Activated CD8-positive, alpha-beta memory T cell treated with anti-CD3 and anti-CD28 coated beads, Interleukin-2, amount 50 U/mL, for 1 hour (primary cell): ENCODE results near the gene CDH5.

Experiments used
- DNase-seq: peaks from one replicate; pipeline ENCODE4 v3.0.0-alpha.2; 2020; ENCODE audit errors: extremely low read depth

Gene CDH5

DNA sequence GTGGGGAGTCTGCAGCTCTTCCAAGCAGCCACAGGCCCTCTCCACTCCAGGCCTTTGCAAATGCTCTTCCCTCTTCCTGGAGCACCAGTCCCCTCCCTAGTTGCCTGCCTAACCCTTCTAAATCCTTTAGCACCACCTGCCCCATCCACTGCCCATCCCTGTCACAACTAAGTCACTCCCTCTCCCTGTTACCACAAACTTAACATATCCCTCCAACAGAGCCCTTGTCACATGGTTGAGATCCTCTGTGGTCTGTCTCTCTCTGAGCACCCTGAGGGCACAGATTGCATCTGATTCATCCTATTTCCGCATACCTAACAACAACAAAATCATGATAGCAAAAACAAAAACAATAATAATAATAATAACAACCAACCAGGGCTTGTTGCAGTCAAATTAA is 49.6 kb downstream of the CDH5 start:
- no peak for DNase-seq

DNA sequence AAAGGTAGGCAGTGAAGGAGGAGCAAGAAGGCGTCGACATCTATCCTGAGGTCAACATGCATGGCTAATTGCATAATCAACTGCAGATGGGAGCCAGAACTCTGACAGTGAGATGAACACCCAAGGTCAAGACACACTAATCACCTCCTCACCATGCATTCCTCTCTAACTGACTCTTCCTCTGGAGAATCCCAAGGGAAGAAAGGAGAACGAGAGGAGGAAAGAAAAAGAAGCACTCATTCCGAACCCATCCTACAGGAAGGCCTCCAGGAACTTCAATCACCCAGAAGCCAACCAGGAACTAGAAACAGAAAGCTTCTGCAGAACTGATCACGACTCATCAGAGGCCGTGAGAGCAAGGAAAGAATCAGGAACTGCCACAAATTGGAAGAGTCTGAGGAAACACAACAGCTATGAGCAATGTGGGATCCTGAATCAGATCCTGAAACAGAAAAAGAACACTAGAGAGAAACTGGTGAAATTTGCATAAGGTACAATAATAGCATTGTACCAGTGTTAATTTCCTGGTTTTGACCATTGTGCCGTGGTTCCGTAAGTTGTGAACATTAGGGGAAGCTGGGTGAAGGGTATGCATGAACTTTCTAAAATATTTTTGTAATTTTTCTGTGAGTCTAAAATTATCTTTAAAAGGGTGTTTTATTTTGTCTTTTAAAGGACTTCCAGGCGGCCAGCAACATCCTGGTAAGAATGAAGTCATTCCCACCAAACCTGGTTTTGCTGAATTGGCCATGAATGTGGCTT is 50.6 kb downstream of the CDH5 start:
- DNase-seq: no peak

DNA sequence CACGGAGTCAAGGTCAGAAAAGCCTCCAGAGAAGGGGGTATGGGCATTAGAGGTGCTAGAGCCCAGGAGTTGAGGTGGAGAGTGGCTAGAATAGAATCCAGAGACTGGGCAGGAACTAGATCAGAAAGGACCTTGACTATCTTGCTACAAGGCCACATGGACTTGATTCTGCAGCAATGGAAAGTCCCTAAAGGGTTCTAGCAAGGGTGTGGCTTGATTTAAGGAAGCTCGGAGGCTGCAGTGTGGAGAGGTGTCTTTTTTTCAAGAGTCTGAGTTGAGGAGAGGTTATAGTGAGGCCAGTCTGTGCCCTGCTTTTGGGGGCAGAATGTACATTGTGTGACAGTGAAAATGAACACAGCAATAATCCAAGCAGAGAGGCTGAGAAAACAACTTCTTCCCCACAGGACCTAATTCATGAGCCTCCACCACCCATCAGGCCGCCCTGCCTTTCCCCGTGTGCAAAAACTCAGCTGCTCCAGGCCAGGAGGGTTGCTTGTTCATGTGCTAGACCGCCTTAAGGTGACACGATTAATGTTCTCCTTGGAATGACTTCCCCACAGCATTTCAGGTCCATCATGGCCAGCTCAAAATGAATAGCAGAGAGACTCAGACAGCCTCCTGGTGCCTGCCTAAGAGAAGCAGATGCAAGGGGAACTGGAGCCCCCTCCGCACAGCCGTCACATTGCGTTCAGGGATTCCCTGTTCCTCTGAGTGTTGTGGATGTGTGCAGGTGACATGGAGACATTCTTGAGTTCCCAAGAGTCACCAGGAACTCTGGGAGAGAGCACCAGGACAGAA is 51.9 kb downstream of the CDH5 start:
- DNase-seq: no peak

DNA sequence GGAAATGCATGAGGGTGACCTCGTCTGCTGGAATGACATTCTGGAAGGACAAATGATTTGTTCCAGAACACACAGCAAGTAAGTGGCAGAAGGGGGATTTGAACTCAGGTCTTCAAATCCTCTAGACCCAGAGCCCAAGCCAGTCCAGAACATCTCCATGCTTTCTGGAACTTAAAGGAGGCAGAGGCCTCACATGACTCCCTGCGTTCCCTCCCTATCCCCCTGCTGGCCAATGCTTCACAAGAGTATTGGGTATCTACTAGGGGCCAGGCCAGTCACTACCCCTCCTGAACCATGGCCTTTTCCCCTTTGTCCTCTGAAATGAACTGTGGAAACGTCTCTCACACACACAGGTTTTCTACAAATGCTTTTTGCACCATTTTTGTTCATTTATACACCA is 53.0 kb downstream of the CDH5 start:
- no peak for DNase-seq

DNA sequence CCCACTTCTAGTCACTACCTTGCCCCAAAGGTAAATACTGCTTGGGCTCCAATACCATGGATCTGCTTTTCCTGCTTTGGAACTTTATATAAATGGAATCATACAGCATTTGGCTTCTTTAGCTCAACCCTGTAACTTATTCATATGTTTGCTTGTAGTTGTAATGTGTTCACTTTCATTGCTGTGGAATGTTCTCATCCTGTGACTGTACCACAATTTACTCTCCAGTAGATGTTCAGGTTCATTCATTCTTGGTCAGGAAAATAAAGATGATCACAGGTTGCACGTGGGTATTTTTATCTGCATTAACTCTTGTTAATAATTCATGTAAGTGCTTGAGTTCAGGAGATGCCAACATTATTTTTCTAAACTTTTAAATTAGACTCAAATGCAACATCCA is 53.9 kb downstream of the CDH5 start:
- DNase-seq: no peak

DNA sequence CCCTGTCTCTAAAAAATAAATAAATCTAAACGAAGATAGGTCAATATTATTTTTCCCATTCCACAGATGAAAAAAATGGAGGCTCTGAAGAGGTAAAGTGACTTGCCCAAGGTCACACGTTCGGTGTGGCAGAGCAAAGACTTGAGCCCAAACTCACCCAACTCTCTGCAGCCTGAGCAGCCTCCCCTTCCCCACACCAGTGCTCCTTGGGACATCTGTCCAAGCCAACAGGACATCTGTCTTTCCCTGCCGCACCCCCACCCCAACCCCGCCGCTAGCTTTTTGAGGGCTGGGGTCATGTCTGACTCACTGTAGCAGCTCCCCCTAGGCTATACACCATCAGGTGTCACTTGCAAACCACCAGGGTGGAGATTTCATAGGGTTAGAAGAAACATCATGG is 55.4 kb downstream of the CDH5 start:
- no peak for DNase-seq

DNA sequence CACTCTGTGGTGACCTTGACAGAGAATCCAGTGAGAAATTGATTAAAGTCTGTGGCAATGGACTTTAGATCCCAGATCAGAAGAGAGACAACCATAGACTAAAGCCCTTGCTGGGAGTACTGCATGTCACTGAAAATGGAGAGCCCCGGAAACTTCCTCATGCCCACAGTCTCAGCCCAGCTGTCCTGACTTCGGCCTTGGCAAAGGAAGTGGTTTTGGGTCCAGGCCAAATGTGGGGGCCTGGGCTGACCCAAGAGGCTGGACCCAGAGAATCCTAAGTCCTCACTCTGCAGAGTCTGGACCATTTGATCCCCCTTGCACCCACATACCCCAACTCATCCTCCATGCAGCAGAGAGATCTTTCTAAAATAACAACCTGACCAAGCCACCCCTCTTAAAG is 55.9 kb downstream of the CDH5 start:
- DNase-seq: no peak

DNA sequence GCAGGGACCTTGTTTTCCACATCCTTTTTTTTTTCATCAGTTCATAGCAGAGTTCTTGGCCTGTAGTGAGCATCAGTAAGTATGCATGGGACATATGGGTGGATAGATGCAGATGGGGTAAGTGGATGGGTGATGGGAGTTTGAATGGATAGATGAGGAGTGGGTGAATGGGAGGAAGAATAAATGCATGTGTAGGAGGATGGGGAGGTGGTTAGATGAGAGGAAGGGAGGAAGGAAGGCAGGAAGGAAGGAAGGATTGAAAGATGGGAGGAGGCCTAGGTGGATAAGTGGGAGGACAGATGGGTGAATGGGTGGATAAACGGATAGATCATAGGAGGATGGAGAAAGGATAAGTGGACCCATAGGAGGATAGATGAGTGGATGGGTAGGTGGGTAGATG is 56.7 kb downstream of the CDH5 start:
- no peak for DNase-seq

DNA sequence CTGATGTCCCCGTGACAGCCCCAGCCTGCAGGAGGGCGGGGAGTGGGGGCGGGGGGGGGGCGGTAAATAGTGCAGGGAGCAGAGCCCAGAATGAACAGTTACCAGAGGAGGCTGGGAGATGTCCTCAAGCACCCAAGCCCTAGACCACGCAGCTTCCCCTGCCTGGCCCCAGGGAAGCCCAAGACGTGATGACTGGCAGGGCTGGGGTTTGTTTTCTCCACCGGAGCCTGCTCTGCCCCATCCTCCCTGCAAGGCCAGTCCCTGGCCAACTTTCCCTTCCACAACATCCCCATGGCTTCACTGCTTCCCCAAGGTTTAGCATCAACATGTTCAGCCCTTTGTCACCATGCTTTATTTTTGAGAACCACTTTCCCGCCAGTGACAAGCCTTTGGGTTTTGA is 59.2 kb downstream of the CDH5 start:
- DNase-seq: no peak

DNA sequence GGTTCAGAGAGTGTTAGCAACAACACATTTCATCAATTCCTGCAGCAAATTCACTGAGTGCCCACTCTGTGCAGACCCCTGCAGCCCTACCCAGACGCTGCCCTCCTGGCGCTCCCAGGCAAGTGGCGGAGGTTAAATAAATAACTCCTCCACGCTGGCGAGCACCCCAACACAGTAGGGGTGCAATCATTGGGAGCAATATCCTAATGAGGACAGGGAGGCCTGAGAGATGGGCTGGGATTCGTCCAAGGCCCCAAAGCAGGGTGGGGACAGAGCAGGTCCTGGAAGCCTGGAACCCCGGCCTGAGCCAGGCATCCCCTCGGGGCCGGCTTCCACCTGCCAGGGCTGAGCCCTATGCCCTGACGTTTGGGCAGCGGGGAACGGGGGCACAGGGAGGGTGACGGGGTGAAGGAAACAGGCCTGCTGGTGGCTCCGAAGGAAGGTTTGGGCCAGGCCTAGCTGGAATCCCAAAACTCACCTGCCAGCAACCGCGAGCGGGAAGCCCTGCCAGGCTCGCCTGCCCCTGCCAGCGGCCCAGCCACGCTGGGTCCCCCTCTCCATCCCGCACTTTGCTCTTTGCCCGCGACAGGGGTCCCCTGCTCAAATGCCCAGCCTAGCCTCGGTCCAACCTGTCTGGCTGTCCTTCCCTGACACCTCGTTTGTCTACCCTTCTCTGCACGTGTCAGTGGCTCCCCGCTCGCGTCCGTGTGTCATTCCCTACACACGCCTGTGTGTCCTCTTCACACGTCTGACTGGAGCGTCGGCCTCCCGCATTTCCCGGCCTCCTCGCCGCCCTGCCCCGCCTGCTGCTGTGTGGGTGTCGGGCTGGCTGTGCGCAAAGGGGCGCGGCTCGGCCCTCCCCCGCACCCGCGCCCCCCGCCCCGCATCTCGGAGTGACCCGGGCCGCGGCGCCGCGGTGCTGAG is 59.9 kb downstream of the CDH5 start:
- no peak for DNase-seq

DNA sequence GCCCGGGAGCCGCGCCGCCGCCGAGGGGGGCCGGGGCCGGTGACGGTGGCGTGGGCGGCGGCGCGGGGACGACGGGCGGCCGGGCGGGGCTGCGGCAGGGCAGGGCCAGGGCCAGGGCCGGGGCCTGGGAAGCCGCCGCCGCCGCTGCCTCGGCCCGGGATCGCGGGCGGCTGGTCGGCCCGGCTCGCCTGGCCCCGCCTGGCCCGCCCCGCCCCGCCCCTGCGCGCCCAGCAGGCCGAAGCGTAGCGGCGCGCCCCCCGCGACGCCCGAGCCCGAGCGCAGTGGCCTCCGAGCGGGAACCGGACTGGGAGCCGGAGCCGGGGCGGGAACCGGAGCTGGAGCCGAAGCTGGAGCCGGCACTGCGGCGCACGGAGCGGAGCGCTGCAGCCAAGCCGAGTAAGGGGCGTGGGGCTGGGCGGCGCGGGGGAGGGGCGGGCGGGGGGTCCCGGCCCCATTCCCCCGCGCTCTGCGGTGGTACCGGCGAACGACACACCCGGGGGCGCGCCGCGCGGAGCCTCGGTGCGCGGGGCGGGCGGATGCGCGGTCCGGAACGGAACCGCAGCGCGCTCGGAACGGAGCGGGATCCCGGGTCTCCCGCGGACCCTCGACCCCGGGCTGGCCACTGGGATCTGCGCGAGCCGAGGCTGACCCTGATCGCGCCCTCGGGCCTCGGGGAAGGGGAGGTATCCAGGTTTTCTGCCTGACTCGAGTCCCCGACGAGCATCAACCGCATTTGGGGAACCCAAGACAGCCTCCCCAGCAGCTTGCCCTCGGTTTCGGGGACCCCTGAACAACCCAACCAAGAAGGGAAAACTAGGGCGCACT is 60.8 kb downstream of the CDH5 start, which contains the start of gene BEAN1:
Gene BEAN1 (plus strand): TSS at position 260 of the 825 bp plus-strand sequence. CDS start 10,382 bp downstream, outside the sequence.
- DNase-seq: no peak

DNA sequence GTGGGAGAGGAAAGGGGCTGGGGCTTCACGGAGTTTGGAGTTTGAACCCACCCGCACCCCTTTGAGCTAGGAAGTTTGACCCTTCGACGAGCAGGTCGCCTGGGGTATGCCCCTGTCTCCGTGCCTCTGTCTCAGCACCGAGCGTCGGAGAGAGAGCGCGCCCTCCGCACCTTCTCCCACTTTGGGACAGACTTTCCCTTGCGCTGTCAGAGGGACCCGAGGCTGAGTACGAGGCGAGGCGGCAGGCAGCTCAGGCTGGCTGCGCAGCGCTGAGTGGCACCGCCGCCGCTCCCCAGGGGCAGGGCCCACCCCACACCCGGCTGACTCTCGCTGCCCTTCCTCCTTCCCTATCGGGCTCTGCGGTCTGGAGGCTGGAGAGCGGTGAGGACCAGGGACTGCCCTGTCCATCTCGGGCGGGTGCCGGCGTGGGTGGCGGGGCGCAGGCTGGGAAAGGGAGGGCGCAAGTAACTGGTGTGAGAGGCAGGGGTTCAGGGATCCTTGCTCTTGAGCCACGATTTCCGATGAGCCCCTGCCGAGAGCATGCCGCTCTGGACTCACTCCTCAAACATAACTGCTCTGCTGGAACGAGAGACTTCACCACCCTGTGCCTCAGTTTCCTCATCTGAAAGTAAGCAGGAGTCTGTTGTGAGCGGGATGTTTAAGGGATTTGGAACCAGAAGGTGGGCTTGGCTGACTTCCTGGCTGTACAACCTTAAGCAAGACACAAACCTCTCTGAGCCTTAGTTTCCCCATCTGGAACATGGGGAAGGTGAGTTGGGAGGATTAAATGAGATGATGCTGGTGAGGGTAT is 61.6 kb downstream of the CDH5 start:
- no peak for DNase-seq

DNA sequence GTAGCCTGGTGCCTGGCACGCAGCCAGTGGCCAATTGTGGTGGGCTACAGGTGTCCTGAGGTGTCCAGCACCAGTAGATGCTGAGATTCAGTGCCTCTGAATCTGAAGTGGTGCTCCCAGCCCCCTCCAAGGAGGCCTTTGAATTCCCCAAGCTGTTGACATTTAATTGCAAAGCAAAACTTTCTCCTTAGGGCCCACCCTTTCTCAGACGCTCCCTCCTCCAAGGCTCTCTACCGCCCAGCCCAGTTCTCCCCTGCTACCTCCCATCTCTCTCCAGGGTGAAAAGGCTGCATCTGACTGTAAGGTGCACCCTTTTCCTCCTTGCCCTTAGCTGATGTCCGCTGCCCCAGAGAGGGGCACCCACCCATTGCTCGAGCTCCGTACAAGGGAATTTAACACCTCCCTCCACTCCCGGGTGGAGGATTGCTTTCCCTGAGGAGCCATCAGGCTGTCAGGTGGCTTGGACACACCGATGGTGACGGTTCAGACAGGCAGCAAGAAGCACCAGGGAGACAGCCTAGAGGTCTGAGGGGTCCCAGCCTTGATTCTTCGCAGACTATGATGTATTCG is 62.3 kb downstream of the CDH5 start:
- no peak for DNase-seq

DNA sequence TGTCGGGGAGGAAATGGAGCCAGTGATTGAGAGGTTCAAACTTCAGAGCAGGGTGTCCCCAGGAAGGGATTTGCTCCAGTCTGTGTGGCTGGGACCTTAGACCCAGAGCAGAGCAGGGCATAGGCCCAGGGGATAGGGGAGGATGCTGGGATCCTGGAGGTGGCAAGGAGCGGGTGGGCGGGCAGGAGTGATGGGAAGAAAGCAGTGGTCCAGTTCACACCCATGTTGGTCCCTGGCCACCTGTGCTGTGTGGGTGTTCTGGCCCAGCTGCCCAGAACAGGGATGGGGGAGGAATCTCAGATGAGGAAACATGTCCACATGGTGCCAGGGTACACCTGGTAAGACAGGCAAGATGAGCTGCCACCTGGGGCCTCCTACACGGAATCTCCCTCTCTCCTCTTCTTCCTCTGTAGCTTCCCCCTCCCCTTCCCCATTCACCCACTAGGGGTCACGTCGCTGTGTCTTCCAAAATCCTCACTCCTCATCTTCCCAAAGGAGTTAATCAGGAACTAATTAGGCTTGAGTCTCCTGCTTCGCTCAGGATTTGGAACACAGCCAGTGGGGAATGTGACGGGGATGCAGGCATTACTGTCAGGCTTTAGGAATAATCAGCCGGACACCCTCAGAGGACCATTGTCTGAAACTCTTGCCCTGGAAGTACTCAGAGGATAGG is 62.9 kb downstream of the CDH5 start:
- no peak for DNase-seq

DNA sequence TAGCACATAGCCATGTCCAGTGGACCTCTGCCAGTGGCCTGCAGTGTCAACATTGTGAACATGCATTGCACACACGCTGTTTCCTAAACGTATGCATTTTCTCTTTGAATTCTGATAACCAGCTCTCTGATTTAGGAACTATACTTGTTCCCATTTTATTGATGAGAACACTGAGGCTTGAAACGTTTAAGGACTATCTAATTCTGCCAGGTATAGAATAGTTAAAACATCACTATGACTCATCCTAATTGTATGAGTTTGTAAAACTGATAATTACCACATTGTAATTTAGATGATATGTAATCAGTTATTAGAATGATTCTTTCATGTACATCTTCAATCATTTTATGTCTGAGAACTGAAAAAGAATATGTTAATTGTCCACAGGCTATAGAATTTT is 63.7 kb downstream of the CDH5 start:
- DNase-seq: no peak

DNA sequence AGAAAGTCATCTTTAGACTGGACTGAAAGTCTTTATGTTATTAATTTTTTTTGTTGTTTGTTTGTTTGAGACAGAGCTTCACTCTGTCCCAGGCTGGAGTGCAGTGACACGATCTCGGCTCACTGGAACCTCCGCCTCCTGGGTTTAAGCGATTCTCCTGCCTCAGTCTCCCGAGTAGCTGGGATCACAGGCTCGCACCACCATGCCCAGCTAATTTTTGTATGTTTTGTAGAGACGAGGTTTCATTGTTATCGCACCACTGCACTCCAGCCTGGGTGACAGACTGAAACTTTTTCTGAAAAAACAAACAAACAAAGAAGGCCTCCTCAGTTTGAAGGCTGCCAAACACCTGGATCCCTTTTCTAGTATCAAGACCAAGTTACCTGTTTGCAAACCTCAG is 65.3 kb downstream of the CDH5 start:
- DNase-seq: no peak

DNA sequence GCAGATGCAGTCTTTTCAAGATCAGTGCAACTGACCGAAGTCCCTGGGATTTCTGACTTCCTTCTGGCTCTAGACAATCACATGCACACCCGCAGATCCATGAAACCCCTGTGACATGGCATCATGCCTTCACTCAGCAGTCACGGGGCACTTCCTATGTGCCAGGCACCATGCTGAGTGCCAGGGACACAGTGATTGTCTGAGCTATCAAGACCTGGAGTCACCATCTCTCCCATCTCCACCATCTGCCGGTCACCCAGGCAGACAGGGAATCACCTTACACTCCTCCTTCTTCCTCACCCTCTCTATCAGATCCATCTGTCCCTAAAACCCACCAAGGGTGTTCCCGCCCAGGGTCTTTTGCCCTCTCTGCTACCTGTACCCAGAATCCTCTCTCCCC is 65.9 kb downstream of the CDH5 start:
- no peak for DNase-seq

DNA sequence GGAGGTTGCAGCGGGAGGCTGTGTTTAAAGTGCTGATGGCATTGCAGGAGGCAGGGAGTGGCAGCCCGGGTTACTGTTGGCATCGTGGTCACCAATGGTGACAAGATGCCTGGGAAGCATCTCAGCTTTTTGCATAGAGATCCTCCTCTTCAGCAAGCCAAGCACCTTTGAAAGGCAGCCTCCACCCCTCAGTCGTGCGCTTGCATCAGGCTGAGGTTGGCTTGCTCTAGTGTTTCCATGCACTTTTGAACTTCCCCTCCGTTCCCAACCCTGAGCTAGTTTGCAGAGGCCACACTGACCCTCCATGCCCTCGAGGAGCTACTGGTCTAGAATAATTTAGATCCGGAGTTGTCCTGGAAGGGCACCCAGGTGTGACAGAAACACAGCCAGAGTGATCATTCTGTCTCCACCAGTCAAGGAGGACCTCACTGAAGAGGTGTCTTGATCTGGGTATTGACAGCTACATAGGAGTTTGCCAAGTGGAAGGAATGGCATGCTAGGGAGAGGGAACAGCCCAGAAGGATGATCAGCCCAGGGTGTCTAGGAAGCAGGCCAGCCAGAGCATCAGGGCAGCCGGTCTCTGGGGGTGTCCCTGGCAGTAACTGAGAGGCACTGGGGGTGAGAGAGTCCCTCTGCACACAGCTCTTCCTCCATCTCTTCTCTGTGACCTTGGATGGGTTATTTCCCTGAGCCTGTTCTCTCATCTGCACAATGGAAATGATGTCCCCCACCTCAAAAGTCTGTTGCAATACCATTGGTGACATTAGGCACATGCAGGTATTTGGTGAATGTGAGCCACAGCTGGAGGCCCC is 68.3 kb downstream of the CDH5 start:
- no peak for DNase-seq

DNA sequence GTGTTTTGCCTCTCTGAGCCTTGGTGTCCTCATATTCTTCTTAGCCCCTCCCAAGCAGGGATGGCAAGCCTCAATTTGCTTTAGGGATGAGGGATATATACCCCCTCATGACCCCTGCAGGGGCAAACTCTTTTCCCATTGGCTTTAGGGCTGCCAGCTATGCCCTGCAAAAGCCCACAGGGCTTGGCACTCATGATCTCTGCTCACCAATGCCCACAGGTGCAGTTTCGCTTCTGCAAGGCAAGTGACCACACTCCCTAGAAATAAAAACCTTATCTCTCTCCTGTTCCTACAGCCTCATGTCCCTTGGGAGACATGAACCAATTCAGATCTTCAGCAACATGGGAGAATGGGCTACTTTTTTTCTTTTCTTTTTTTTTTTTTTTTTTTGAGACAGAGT is 69.4 kb downstream of the CDH5 start:
- no peak for DNase-seq
